Prostate gland (tissue), 2 donors: ENCODE measurements around the gene SPATA2L. TPM values are rescaled to one million over a fixed set of nuclear protein-coding genes. Genes with fewer than 3 reads are reported as not detected.

Source experiments
- DNase-seq: peaks from one replicate; pipeline ENCODE4 v3.0.0-alpha.2; 2019; ENCODE audit warnings: low spot score
- H3K27ac ChIP-seq, 2 donors: fragments of 200-600 bp; sonication (generic); 2 replicates each; pipeline ENCODE4 v1.5.1; 2017 to 2019
- H3K27me3 ChIP-seq: fragments of 200-600 bp; sonication (generic); replicated peaks from 2 replicates; pipeline ENCODE4 v1.5.1; 2019; ENCODE audit not compliant: insufficient read depth
- H3K36me3 ChIP-seq, 2 donors: fragments of 200-600 bp; sonication (generic); 1 replicate in 1 of 2; 2 replicates in 1 of 2; pipeline versions ENCODE4 v1.5.1 to v1.8.1; 2017 to 2019
- H3K4me1 ChIP-seq: fragments of 200-600 bp; sonication (generic); replicated peaks from 2 replicates; pipeline ENCODE4 v1.5.1; 2019
- H3K4me3 ChIP-seq, 2 donors: fragments of 200-600 bp; sonication (generic); 2 replicates each; pipeline ENCODE4 v1.5.1; 2017 to 2019
- H3K9me3 ChIP-seq: fragments of 200-600 bp; sonication (generic); 2 replicates; pipeline ENCODE4 v1.5.1; 2017
- CTCF ChIP-seq, 4 experiments: fragments of 200-600 bp in 2 of 4; fragments of 450-650 bp in 2 of 4; sonication (generic) in 2 of 4; IDR thresholded peaks; 1 replicate in 3 of 4; 2 replicates in 1 of 4; pipeline ENCODE4 v1.5.1; 2016 to 2019; ENCODE audit warnings: antibody characterized with exemption in 4 of 4, mild to moderate bottlenecking in 2 of 4, moderate library complexity in 2 of 4
- POLR2A ChIP-seq: fragments of 450-650 bp; IDR thresholded peaks from one replicate; pipeline ENCODE4 v1.6.1; 2016; ENCODE audit warnings: antibody characterized with exemption, mild to moderate bottlenecking
- POLR2AphosphoS5 ChIP-seq: sonication (generic); formaldehyde crosslinking; IDR thresholded peaks from one replicate; pipeline ENCODE4 v1.6.1; 2017; ENCODE audit warnings: antibody characterized with exemption
- WGBS: methylation state at CpG from one replicate; pipeline ENCODE4 v1.1.5; 2018; 5-methylcytosine and 5-hydroxymethylcytosine counted together
- intact Hi-C: fragments of 100-400 bp; cut with DNase I; formaldehyde crosslinking; loops from one replicate; pipeline ENCODE4 v1.14.2; 2022
- total RNA-seq, 2 donors: library from RNA; depleted of rRNA; stranded (reverse); fragments of >200 nt; gene quantifications; one replicate each; pipeline ENCODE4 v1.1.0, GENCODE V29; 2016

Gene SPATA2L
- total RNA-seq, result 10 to 100 TPM; 15.6 to 19.7 TPM

DNA sequence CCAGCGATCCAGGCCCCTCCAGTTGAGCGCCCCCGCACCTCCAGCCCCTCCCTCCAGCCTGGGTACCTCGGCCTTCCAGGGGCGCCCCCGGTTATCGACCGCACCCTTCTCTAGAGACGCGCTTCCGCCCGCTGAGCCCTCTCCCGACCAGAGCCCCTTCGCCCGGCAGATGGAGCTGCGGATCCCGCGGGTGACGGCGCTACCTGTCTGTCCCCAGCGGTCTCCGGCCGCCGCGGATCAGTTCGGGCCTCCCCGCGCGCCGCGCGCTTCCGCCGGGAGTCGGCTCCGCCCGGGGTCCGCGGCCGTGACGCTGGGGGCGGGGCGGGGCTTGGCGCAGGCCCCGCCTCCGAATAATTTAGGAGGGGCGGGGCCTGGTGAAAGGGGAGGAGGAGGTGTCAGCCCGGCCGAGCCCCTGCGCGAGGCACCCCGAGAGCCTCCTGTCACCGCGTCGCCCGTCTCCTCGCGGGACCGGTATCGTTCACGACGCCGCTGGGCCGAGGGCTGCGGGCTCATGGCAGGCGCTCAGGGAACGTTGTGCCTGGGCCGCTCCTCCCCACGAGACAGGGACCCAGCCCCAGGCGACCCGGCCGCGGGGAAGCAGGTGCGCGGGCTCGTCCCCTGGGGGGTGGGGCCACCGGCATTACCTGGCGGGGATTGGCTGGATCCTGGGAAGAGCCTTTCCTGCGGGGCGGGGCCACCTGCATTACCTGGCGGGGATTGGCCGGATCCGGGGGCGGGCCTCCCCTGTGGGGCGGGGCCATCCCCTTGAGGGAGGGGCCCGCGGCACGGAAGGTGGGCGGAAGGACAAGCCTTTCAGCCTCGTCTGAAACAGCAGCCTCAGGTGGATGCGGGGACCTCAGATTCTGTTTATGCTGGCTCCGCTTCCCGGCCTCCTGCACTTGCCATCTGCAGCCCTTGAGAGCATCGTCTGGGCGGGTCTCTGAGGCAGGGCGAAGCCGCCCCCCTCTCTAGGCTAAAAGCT lies at the start of gene SPATA2L:
TSS of gene SPATA2L (minus strand) at position 281 of the 982 bp plus-strand sequence. CDS start 473 bp downstream, outside the sequence.
- Histone ChIP-seq H3K4me3 (peak within 1 kb of the TSS; percentile 60 to 66), H3K4me1 (peaks cover 6% of the 10 kb centered on the region), H3K9me3 (no peaks in the 10 kb centered on the region), H3K36me3 (no peaks in the 10 kb centered on the region), H3K27ac (peak within 1 kb of the TSS; percentile 92 to 97), H3K27me3 (no peaks in the 10 kb centered on the region)
- intact Hi-C loops, result loop anchor here (2.0 to 5.0 kb wide), 3 partner anchors 21 to 889 kb away; partner anchors contain the start of genes APRT and TCF25
- WGBS, result under 1% methylated on average over 73 of the region's 97 CpGs
- TF ChIP-seq POLR2A, result peak; percentile 94
- TF ChIP-seq POLR2AphosphoS5, result peak; percentile 69
- TF ChIP-seq CTCF (IDR thresholded peaks at IDR 0.05), result peak; percentile 4 to 42 (median 21)
- DNase-seq, result peak; percentile 96

DNA sequence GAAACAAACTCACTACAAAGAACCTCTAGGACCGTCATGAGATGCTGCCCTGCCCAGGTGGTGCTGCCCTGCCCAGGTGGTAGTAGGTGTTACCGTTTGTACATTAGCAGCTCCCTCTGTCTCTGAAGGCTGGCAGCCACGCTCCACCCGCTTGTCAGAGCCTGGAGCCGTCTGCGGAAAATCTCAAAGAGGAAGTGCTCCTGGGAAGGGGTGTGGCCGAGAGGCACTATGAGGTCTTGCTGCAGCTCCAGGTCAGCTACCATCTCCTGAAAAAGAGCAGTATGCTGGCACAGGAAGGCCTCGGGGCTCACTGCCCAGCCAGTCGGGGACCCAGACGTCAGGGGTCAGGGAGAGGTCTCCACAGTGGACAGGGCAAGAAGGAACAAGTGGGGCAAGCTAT lies 48.1 kb upstream of the SPATA2L start:
- H3K4me1 ChIP-seq, result no peaks in the 10 kb centered on the region
- no peak overlapping the region for H3K27ac ChIP-seq
- no peaks in the 10 kb centered on the region for H3K36me3 ChIP-seq
- WGBS, result 66% methylated on average over 10 of the region's 10 CpGs
- no peaks in the 10 kb centered on the region for H3K9me3 ChIP-seq
- H3K27me3 ChIP-seq, result no peaks in the 10 kb centered on the region
- H3K4me3 ChIP-seq, result no peak overlapping the region
- DNase-seq, result no peak
- TF ChIP-seq CTCF (IDR thresholded peaks at IDR 0.05), result no peak
- TF ChIP-seq POLR2A, result no peak
- no peak for TF ChIP-seq POLR2AphosphoS5
- intact Hi-C loops, result loop anchor here (5.0 kb wide), 1 partner anchor 113 kb away; no protein-coding TSS in a partner anchor

DNA sequence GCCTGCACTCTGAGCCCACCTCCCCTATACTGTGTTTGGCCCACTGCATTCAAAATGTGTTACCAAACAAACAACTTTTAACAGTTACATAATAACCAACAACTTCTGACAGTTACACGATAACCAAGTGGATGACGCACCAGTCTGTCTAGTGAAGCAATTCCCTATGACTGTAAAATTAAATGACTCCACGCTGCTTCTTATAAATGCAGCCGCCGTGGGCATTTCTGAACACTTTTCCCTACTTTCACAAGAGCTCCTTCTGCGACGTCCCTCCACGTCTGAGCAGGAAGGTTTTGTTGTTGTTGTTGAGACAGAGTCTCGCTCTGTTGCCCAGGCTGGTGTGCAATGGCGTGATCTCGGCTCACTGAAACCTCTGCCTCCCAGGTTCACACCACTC lies 47.4 kb upstream of the SPATA2L start:
- DNase-seq, result no peak
- Histone ChIP-seq H3K4me1 (no peaks in the 10 kb centered on the region), H3K27me3 (no peaks in the 10 kb centered on the region), H3K36me3 (no peaks in the 10 kb centered on the region), H3K9me3 (no peaks in the 10 kb centered on the region), H3K27ac (no peak overlapping the region), H3K4me3 (no peak overlapping the region)
- TF ChIP-seq POLR2A (no peak), CTCF (IDR thresholded peaks at IDR 0.05) (no peak), POLR2AphosphoS5 (no peak)
- intact Hi-C loops, result no loop called here
- WGBS, result 94% methylated on average over 11 of the region's 11 CpGs

GRCh38 chr16:89748076-89748475 lies 46.6 kb upstream of the SPATA2L start:
- TF ChIP-seq POLR2AphosphoS5 (no peak), CTCF (IDR thresholded peaks at IDR 0.05) (no peak), POLR2A (no peak)
- WGBS, result 96% methylated on average over 9 of the region's 9 CpGs
- intact Hi-C loops, result no loop called here

More at GRCh38 chr16:89748076-89748475, 46.6 kb upstream of the SPATA2L start:
- no peak overlapping the region for H3K4me3 ChIP-seq
- no peaks in the 10 kb centered on the region for H3K36me3 ChIP-seq
- DNase-seq, result no peak
- no peak overlapping the region for H3K27ac ChIP-seq
- no peaks in the 10 kb centered on the region for H3K27me3 ChIP-seq
- no peaks in the 10 kb centered on the region for H3K9me3 ChIP-seq
- no peaks in the 10 kb centered on the region for H3K4me1 ChIP-seq
